ENCODE data around the gene ALDH9A1.
"Not testable (repeated sequence)": the region's sequence is repeated elsewhere in the genome, so short reads cannot be mapped to it uniquely, and the experiment has no call there.

Gene ALDH9A1

GRCh38 chr1:165697881-165698760 lies at the start of gene ALDH9A1:
Gene ALDH9A1, minus strand, starts transcription at chr1:165698562. Its CDS starts 4 bp downstream, at chr1:165698558.
- Histone ChIP-seq H3K9ac (ENCODE audit: low read length) (peak within 1 kb of the TSS; percentile 93), H3K27me3 (ENCODE audit: control insufficient read depth, insufficient read depth, low read length) (no peaks in the 10 kb centered on the region), H3K4me3 (ENCODE audit: low read depth, low read length) (peak within 1 kb of the TSS; percentile 87), H3K27ac (ENCODE audit: low read depth, low read length) (peak within 1 kb of the TSS; percentile 83), H3K4me1 (ENCODE audit: control insufficient read depth, insufficient read depth, low read length) (no peaks in the 10 kb centered on the region), H3K9me3 (ENCODE audit: control insufficient read depth, insufficient read depth, low read depth, low read length) (no peaks in the 10 kb centered on the region), H3K36me3 (ENCODE audit: control insufficient read depth, insufficient read depth, low read length) (peaks cover 6% of the 10 kb centered on the region; the same call in 1 of the 2 replicates)

DNA sequence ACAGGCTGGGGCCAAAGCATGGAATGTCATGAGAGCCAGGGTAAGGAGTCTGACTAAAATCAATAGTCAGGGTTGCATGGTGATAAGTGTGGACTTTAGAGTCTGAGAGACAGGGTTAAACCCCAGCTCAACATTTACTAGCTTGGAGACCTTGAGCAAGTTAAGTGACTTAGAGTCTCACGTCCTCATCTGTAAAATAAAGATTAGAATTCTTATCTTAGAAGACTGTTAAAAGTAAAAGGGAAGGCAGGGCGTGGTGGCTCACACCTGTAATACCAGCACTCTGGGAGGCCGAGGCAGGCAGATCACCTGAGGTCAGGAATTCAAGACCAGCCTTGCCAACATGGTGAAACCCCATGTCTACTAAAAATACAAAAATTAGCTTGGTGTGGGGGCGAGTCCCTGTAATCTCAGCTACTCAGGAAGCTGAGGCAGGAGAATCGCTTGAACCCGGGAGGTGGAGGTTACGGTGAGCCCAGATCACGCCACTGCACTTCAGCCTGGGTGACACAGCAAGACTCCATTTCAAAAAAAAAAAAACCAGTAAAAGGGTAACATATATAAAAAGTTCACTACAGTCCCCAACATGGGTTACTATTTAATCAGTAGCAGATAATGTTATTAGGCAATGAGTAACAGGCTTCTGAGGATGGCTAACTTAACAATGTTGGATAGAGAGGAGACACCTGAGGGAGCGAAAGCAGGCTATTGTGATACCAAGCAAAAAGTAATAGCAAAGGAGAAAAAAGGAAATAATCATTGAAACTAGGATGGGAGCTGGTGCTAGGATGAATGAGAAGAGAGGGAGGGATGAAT lies 49.5 kb upstream of the ALDH9A1 start:
- H3K9ac ChIP-seq (ENCODE audit: low read length) = no peak overlapping the region
- H3K27me3 ChIP-seq (ENCODE audit: control insufficient read depth, insufficient read depth, low read length) = no peaks in the 10 kb centered on the region
- H3K27ac ChIP-seq (ENCODE audit: low read depth, low read length) = no peak overlapping the region
- no peak overlapping the region for H3K4me3 ChIP-seq (ENCODE audit: low read depth, low read length)
- H3K9me3 ChIP-seq (ENCODE audit: control insufficient read depth, insufficient read depth, low read depth, low read length) = no peaks in the 10 kb centered on the region
- peaks cover 5% of the 10 kb centered on the region for H3K36me3 ChIP-seq (ENCODE audit: control insufficient read depth, insufficient read depth, low read length)
- no peaks in the 10 kb centered on the region for H3K4me1 ChIP-seq (ENCODE audit: control insufficient read depth, insufficient read depth, low read length)

DNA sequence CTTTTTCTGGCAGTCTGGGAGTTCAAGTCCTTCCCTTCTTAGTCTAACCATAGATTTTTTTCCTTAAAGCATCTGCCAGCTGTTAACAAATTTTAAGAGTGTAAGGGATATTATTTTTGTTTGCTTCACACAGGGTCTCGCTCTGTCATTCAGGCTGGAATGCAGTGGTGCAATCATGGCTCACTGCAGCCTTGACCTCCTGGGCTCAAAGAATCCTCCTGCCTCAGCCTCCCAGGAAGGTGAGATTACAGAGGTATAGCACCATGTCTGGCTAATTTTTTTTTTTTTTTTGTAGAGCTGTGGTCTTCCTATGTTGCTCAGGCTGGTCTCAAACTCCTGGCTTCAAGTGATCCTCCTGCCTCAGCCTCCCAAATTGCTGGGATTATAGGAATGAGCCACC lies 46.6 kb upstream of the ALDH9A1 start:
- not testable (repeated sequence) for H3K9me3 ChIP-seq (ENCODE audit: control insufficient read depth, insufficient read depth, low read depth, low read length); H3K27ac ChIP-seq (ENCODE audit: low read depth, low read length); H3K4me1 ChIP-seq (ENCODE audit: control insufficient read depth, insufficient read depth, low read length); H3K9ac ChIP-seq (ENCODE audit: low read length); H3K4me3 ChIP-seq (ENCODE audit: low read depth, low read length); H3K27me3 ChIP-seq (ENCODE audit: control insufficient read depth, insufficient read depth, low read length)
- H3K36me3 ChIP-seq (ENCODE audit: control insufficient read depth, insufficient read depth, low read length) = peaks cover 29% of the 10 kb centered on the region

DNA sequence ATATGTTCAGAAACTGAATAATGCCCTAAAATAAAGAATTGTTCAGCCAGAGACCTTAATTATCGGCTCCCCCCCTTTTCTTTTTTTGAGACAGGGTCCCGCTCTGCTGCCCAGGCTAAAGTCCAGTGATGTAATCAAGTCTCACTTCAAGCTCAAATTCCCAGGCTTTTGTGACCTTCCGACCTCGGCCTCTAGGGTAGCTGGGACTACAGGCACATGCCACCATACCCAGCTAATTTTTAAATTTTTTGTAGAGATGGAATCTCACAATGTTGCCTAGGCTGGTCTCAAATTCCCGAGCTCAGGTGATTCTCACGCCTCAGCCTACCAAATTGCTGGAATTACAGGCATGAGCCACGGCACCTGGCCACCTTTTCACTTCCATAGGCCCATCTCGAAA lies 43.8 kb upstream of the ALDH9A1 start:
- Histone ChIP-seq H3K36me3 (ENCODE audit: control insufficient read depth, insufficient read depth, low read length) (peaks cover 27% of the 10 kb centered on the region), H3K4me1 (ENCODE audit: control insufficient read depth, insufficient read depth, low read length) (no peaks in the 10 kb centered on the region)

DNA sequence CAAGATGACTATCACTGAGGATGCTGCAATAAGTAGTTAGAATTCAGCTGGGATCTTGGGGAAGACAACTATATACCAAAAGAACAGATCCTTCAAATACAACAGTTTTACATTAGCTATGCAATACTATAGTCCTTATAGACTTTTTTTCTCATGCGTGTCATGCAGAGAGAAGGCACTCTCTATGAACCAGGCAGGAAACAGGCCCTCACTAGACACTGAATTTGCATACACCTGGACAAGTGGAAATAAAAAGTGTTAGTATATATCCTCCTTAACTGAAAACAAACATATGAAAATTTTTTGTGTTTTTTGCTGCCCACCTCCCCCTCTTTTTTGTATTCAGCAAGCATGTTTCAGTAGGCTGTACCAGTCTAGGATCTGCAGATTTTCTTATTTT lies 40.4 kb upstream of the ALDH9A1 start:
- Histone ChIP-seq H3K9ac (ENCODE audit: low read length) (no peak overlapping the region), H3K27me3 (ENCODE audit: control insufficient read depth, insufficient read depth, low read length) (no peaks in the 10 kb centered on the region), H3K4me1 (ENCODE audit: control insufficient read depth, insufficient read depth, low read length) (no peaks in the 10 kb centered on the region), H3K9me3 (ENCODE audit: control insufficient read depth, insufficient read depth, low read depth, low read length) (no peaks in the 10 kb centered on the region), H3K4me3 (ENCODE audit: low read depth, low read length) (no peak overlapping the region), H3K27ac (ENCODE audit: low read depth, low read length) (no peak overlapping the region), H3K36me3 (ENCODE audit: control insufficient read depth, insufficient read depth, low read length) (peaks cover 27% of the 10 kb centered on the region)

More for the DNA sequence above, 43.8 kb upstream of the ALDH9A1 start:
- H3K27ac ChIP-seq (ENCODE audit: low read depth, low read length) = no peak overlapping the region
- H3K9ac ChIP-seq (ENCODE audit: low read length) = no peak overlapping the region
- no peaks in the 10 kb centered on the region for H3K9me3 ChIP-seq (ENCODE audit: control insufficient read depth, insufficient read depth, low read depth, low read length)
- no peaks in the 10 kb centered on the region for H3K27me3 ChIP-seq (ENCODE audit: control insufficient read depth, insufficient read depth, low read length)
- no peak overlapping the region for H3K4me3 ChIP-seq (ENCODE audit: low read depth, low read length)

DNA sequence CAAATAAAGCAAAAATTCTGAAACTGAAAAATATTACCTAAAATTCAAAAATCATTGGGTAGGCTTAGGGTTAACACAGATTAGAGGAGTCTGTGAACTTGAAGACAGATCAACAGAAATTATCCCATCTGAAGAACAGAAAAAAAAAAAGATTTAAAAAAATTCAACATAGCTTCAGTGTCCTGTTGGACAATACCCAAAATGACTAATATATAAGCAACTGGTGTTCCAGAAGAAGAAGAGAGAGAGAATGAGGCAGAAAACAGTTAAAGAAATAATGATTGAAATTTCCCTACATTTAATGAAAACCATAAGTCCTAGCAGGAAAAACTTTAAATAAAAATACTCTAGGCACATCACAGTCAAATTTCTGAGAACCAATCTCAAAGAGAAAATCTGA lies 38.8 kb upstream of the ALDH9A1 start:
- Histone ChIP-seq H3K27ac (ENCODE audit: low read depth, low read length) (no peak overlapping the region), H3K4me1 (ENCODE audit: control insufficient read depth, insufficient read depth, low read length) (no peaks in the 10 kb centered on the region), H3K9ac (ENCODE audit: low read length) (no peak overlapping the region), H3K4me3 (ENCODE audit: low read depth, low read length) (no peak overlapping the region), H3K36me3 (ENCODE audit: control insufficient read depth, insufficient read depth, low read length) (peaks cover 20% of the 10 kb centered on the region), H3K9me3 (ENCODE audit: control insufficient read depth, insufficient read depth, low read depth, low read length) (no peaks in the 10 kb centered on the region), H3K27me3 (ENCODE audit: control insufficient read depth, insufficient read depth, low read length) (no peaks in the 10 kb centered on the region)

- H3K9me3 ChIP-seq (ENCODE audit: control insufficient read depth, insufficient read depth, low read depth, low read length) = no peaks in the 10 kb centered on the region
- H3K27ac ChIP-seq (ENCODE audit: low read depth, low read length) = no peak overlapping the region
- no peaks in the 10 kb centered on the region for H3K4me1 ChIP-seq (ENCODE audit: control insufficient read depth, insufficient read depth, low read length)
- H3K9ac ChIP-seq (ENCODE audit: low read length) = no peak overlapping the region
- no peak overlapping the region for H3K4me3 ChIP-seq (ENCODE audit: low read depth, low read length)
- no peaks in the 10 kb centered on the region for H3K27me3 ChIP-seq (ENCODE audit: control insufficient read depth, insufficient read depth, low read length)
- H3K36me3 ChIP-seq (ENCODE audit: control insufficient read depth, insufficient read depth, low read length) = peaks cover 3% of the 10 kb centered on the region; the same call in 1 of the 2 replicates
These were observed 36.5 kb upstream of the ALDH9A1 start for GRCh38 chr1:165734906-165735305.

DNA sequence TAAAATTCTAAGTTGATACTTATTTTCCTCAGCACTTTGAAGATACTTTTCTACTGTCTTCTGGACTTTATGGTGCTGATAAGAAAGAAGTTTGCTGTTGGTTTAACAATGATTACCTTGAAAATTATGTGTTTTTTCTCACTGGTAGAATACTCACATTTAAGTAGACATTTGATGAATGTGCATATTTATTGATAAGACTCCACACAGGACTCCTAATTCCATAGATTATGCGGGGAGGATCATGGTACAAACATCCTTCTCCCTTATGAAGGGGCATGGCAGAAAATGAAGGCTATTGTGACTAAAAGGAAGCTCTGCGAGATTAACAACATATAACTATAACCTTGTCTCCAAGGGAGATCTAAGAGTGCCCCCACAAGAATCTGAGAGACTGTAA lies 28.5 kb upstream of the ALDH9A1 start:
- H3K4me3 ChIP-seq (ENCODE audit: low read depth, low read length) = no peak overlapping the region
- H3K36me3 ChIP-seq (ENCODE audit: control insufficient read depth, insufficient read depth, low read length) = peaks cover 4% of the 10 kb centered on the region; the same call in 1 of the 2 replicates
- H3K4me1 ChIP-seq (ENCODE audit: control insufficient read depth, insufficient read depth, low read length) = no peaks in the 10 kb centered on the region
- H3K27me3 ChIP-seq (ENCODE audit: control insufficient read depth, insufficient read depth, low read length) = no peaks in the 10 kb centered on the region
- no peaks in the 10 kb centered on the region for H3K9me3 ChIP-seq (ENCODE audit: control insufficient read depth, insufficient read depth, low read depth, low read length)
- H3K9ac ChIP-seq (ENCODE audit: low read length) = no peak overlapping the region
- H3K27ac ChIP-seq (ENCODE audit: low read depth, low read length) = no peak overlapping the region

DNA sequence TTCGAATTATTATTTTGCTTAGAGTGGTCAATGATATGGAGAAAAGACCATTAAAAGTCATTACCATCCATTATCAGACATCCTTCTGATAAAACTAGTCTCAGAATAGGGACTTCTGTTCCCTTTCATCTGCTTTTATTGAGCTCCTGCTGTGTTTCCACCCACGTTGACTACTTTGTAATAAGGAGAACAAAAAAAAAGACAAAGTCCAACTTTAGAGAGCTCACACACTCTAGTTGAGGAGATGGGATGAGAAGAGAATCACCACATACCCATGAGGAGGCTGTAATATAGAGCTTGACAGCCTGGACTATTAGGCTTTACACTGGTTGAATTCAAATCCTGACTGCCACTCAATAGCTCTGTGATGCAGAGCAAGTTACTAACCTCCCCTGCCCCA lies 27.8 kb upstream of the ALDH9A1 start:
- Histone ChIP-seq H3K9me3 (ENCODE audit: control insufficient read depth, insufficient read depth, low read depth, low read length) (no peaks in the 10 kb centered on the region), H3K9ac (ENCODE audit: low read length) (no peak overlapping the region), H3K4me1 (ENCODE audit: control insufficient read depth, insufficient read depth, low read length) (no peaks in the 10 kb centered on the region), H3K4me3 (ENCODE audit: low read depth, low read length) (no peak overlapping the region), H3K27ac (ENCODE audit: low read depth, low read length) (no peak overlapping the region), H3K36me3 (ENCODE audit: control insufficient read depth, insufficient read depth, low read length) (peaks cover 4% of the 10 kb centered on the region; the same call in 1 of the 2 replicates), H3K27me3 (ENCODE audit: control insufficient read depth, insufficient read depth, low read length) (no peaks in the 10 kb centered on the region)

GRCh38 chr1:165717918-165718515 lies 19.7 kb upstream of the ALDH9A1 start:
- H3K27ac ChIP-seq (ENCODE audit: low read depth, low read length) = no peak overlapping the region
- no peaks in the 10 kb centered on the region for H3K9me3 ChIP-seq (ENCODE audit: control insufficient read depth, insufficient read depth, low read depth, low read length)
- H3K9ac ChIP-seq (ENCODE audit: low read length) = no peak overlapping the region
- H3K4me3 ChIP-seq (ENCODE audit: low read depth, low read length) = no peak overlapping the region
- H3K36me3 ChIP-seq (ENCODE audit: control insufficient read depth, insufficient read depth, low read length) = no peaks in the 10 kb centered on the region
- H3K27me3 ChIP-seq (ENCODE audit: control insufficient read depth, insufficient read depth, low read length) = no peaks in the 10 kb centered on the region
- H3K4me1 ChIP-seq (ENCODE audit: control insufficient read depth, insufficient read depth, low read length) = 0 out of 2 replicates have a peak, but pooled peaks cover 3% of the 10 kb centered on the region
